ENCODE data around the gene ACAD10. TPM values are rescaled to one million over a fixed set of nuclear protein-coding genes. Genes with fewer than 3 reads are reported as not detected.

Gene ACAD10
- total and polyA plus RNA-seq, 12 donors = 14.7 to 65.5 (median 40.7) TPM

DNA sequence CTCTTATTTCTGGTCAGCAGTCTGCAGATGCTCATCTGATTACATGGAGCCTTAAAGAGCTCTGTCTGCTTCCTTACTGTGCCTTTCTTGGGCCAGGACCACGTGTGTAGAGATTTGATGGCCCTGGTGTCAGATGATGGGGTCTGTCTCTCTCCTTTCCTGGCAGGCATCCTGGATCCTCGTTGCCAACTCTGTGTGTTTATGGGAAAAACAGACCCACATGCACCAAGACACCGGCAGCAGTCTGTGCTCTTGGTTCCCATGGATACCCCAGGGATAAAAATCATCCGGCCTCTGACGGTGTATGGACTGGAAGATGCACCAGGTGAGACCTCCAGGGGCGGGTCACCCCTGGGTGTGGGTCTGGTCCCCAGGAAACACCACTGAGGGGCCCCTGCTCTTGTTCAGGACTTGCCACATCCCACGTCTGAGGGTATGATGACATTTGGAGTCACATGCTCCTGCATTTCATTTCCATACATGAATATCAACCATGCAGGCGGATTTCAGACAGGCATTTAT, 62.4 kb downstream of the ACAD10 start:
- TF ChIP-seq POLR2A (IDR thresholded peaks at IDR 0.05) = no peak
- TF ChIP-seq, protein P1, sequence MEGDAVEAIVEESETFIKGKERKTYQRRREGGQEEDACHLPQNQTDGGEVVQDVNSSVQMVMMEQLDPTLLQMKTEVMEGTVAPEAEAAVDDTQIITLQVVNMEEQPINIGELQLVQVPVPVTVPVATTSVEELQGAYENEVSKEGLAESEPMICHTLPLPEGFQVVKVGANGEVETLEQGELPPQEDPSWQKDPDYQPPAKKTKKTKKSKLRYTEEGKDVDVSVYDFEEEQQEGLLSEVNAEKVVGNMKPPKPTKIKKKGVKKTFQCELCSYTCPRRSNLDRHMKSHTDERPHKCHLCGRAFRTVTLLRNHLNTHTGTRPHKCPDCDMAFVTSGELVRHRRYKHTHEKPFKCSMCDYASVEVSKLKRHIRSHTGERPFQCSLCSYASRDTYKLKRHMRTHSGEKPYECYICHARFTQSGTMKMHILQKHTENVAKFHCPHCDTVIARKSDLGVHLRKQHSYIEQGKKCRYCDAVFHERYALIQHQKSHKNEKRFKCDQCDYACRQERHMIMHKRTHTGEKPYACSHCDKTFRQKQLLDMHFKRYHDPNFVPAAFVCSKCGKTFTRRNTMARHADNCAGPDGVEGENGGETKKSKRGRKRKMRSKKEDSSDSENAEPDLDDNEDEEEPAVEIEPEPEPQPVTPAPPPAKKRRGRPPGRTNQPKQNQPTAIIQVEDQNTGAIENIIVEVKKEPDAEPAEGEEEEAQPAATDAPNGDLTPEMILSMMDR (IDR thresholded peaks at IDR 0.05) = no peak
- no peaks in the 10 kb centered on the region for H3K27me3 ChIP-seq
- peak overlapping the region in 3 of 5 donors; percentile 45 to 75 (median 67) for H3K27ac ChIP-seq
- peaks cover 0 to 24% of the 10 kb centered on the region in 2 donors for H3K36me3 ChIP-seq (replicated peaks in 1 of 2)
- H3K9me3 ChIP-seq (replicated peaks in 1 of 3) = no peaks in the 10 kb centered on the region
- 69 to 94% (median 77%) methylated on average over 3 to 8 of the region's 8 CpGs for WGBS, 4 donors
- no peak overlapping the region for H3K4me3 ChIP-seq
- intact Hi-C loops (cut with DNase I) = no loop called here
- DNase-seq = peak in 1 of 7 donors; percentile 65
- peaks cover 4 to 23% of the 10 kb centered on the region in 2 donors for H3K4me1 ChIP-seq (replicated peaks in 1 of 2)

DNA sequence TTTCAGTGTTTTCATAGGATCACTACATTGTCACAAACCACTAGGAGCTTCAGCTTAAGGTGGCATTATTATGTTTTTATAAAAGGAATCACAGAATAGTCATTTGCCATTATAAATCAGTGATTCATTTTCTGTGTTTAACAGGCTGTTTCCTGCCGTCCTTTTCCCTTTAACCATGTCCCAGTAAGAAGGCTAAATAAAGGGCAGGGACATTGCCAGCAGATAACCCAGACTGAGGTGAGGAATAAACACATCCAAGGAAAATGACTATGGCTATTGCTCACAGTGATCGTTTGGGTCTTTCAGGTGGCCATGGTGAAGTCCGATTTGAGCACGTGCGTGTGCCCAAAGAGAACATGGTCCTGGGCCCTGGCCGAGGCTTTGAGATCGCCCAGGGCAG, 63.0 kb downstream of the ACAD10 start:
- TF ChIP-seq, protein P1 (IDR thresholded peaks at IDR 0.05) = no peak
- TF ChIP-seq POLR2A (IDR thresholded peaks at IDR 0.05) = no peak
- Histone ChIP-seq H3K4me1 (replicated peaks in 1 of 2) (peaks cover 9 to 30% of the 10 kb centered on the region in 2 donors), H3K36me3 (replicated peaks in 1 of 2) (peaks cover 0 to 24% of the 10 kb centered on the region in 2 donors), H3K4me3 (no peak overlapping the region), H3K27me3 (no peaks in the 10 kb centered on the region), H3K27ac (peak overlapping the region in 3 of 5 donors; percentile 45 to 75 (median 67)), H3K9me3 (replicated peaks in 1 of 3) (no peaks in the 10 kb centered on the region)
- intact Hi-C loops (cut with DNase I) = no loop called here
- DNase-seq = peak in 3 of 7 donors; percentile 31 to 55 (median 49)
- WGBS, 4 donors = 42 to 48% (median 45%) methylated on average over 7 of the region's 7 CpGs

DNA sequence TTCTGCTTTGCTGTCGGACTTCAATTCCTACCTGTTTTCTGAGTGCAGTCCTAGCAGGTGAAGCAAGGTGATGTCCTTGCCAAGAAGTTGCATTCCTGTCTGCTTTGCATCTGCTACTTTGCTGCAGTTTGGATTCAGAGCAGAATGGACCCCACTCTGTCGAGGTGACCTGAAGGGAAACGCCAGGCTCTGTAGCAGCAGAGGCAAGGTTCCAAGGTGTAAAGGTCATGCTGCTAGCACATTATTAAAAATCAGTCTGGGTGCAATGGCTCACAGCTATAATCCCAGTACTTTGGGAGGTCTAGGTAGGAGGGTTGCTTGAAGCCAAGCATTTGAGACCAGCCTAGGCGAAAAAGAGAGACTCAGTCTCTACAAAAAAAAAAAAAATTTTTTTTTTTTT, 63.5 kb downstream of the ACAD10 start:
- H3K9me3 ChIP-seq (replicated peaks in 1 of 3) = no peaks in the 10 kb centered on the region
- 56 to 71% (median 61%) methylated on average over 3 to 4 of the region's 4 CpGs for WGBS, 4 donors
- no peak overlapping the region for H3K4me3 ChIP-seq
- no peak for DNase-seq
- H3K36me3 ChIP-seq (replicated peaks in 1 of 2) = peaks cover 0 to 21% of the 10 kb centered on the region in 2 donors
- peaks cover 12 to 35% of the 10 kb centered on the region in 2 donors for H3K4me1 ChIP-seq (replicated peaks in 1 of 2)
- intact Hi-C loops (cut with DNase I) = no loop called here
- H3K27me3 ChIP-seq = no peaks in the 10 kb centered on the region
- H3K27ac ChIP-seq = peak overlapping the region in 3 of 5 donors; percentile 45 to 75 (median 67)
- no peak for TF ChIP-seq POLR2A (IDR thresholded peaks at IDR 0.05)
- TF ChIP-seq, protein P1 (IDR thresholded peaks at IDR 0.05) = no peak

DNA sequence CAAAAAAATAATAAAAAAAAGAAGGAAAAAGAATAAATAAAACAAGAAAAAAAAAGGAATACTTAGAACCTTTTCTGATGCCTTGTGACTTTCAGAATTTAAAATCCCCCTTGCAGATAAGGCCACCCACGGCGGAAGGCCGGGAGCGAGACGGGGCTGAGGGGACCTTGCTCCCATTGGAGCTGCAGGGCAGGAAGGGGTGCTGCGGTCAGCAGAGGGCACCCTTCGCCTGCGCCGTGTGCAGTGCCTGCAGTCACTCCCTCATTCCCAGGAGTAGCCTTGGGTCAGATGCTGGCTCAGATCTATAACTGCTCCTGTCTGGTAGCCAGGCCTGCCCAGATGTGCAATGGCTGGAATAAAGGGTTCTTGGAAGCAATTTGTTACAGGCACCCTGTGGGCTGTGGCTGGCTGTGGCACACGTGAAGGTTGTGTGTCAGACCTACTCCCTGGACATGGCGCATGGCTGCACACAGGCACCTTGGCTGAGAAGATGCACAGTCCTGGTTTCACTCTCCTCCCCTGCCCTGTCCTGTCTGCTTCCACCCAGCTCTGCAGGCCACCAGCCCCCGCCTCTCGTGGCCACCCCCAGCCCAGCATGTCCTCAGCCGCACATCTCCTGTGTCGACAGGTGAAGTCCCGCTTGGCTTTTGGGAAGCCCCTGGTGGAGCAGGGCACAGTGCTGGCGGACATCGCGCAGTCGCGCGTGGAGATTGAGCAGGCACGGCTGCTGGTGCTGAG, 67.5 kb downstream of the ACAD10 start:
- TF ChIP-seq, protein P1 (IDR thresholded peaks at IDR 0.05) = peak; percentile 56 to 90 (median 83)
- no peak for TF ChIP-seq POLR2A (IDR thresholded peaks at IDR 0.05)
- peak; percentile 77 to 91 (median 86) for DNase-seq
- Histone ChIP-seq H3K27me3 (no peaks in the 10 kb centered on the region), H3K4me3 (no peak overlapping the region), H3K9me3 (replicated peaks in 1 of 3) (no peaks in the 10 kb centered on the region), H3K4me1 (replicated peaks in 1 of 2) (peaks cover 20 to 47% of the 10 kb centered on the region in 2 donors), H3K27ac (peak overlapping the region in 4 of 5 donors; percentile 50 to 80 (median 66)), H3K36me3 (replicated peaks in 1 of 2) (no peaks in the 10 kb centered on the region)
- intact Hi-C loops (cut with DNase I) = loop anchor here in 1 of 2 donors (2.0 kb wide), 1 partner anchor 35 kb away; no protein-coding TSS in a partner anchor
- 56 to 62% (median 59%) methylated on average over 19 to 23 of the region's 23 CpGs for WGBS, 4 donors

All from adrenal gland (tissue), 12 donors.